Parathyroid adenoma (tissue), 2 donors: ENCODE results near the gene ARMC9.

Experiments used
- H2AFZ ChIP-seq: fragments of 300-600 bp; sonication (generic); one replicate; pipeline ENCODE4 v1.7.0; 2017; ENCODE audit warnings: antibody characterized with exemption, mild to moderate bottlenecking
- H3K27ac ChIP-seq: fragments of 300-600 bp; sonication (generic); one replicate; pipeline ENCODE4 v1.7.0; 2017
- H3K27me3 ChIP-seq: fragments of 300-600 bp; sonication (generic); one replicate; pipeline ENCODE4 v1.7.0; 2017; ENCODE audit warnings: low read length; ENCODE audit not compliant: control insufficient read depth, insufficient read depth
- H3K36me3 ChIP-seq: fragments of 300-600 bp; sonication (generic); one replicate; pipeline ENCODE4 v1.7.0; 2017; ENCODE audit warnings: low read length; ENCODE audit not compliant: control insufficient read depth, insufficient read depth
- H3K4me1 ChIP-seq: fragments of 300-600 bp; sonication (generic); one replicate; pipeline ENCODE4 v1.7.0; 2017; ENCODE audit warnings: control low read depth
- H3K4me2 ChIP-seq: fragments of 300-600 bp; sonication (generic); one replicate; pipeline ENCODE4 v1.7.0; 2017; ENCODE audit warnings: low read length
- H3K4me3 ChIP-seq: fragments of 300-600 bp; sonication (generic); one replicate; pipeline ENCODE4 v1.7.0; 2017; ENCODE audit warnings: low read depth, low read length
- H3K79me2 ChIP-seq: fragments of 300-600 bp; sonication (generic); one replicate; pipeline ENCODE4 v1.7.0; 2017; ENCODE audit warnings: control low read depth
- H3K9ac ChIP-seq: fragments of 300-600 bp; sonication (generic); one replicate; pipeline ENCODE4 v1.7.0; 2017; ENCODE audit warnings: mild to moderate bottlenecking
- H3K9me3 ChIP-seq: fragments of 300-600 bp; sonication (generic); one replicate; pipeline ENCODE4 v1.7.0; 2017; ENCODE audit warnings: low read length; ENCODE audit not compliant: control insufficient read depth
- CTCF ChIP-seq: fragments of 300-600 bp; sonication (generic); IDR thresholded peaks from one replicate; pipeline ENCODE4 v1.7.0; 2017; ENCODE audit warnings: antibody characterized with exemption, mild to moderate bottlenecking
- donor health status: primary hyperparathyroidism.

The ARMC9 gene

DNA sequence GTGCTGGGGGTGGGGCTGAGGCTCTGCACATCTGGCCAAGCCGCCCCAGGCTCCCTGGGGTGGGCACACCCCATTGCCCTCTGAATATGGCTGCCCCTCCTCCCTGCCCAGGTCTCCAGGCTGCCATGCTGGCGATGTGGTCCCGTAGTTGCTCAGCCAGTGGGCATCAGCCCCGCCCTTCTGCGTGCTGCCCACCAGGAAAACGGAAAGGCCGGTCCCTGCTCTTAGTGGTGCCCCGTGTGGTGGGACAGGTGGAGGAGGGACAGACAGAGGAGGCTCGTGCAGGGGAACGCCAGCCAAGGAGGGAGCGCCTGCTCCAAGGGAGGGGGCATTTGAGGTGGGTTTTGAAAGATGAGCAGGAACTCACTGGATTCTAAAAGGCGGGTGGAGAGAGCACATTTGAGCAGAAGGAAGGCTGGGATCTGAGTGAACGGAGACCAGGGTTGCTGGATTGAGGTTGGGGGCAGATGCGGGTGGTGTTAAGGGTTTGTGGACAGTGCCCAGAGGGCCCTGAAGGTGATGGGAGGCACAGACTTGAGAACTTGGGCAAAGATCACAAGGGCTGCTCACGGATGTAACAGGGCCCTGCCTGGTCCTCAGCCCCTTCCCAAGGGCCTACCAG is 190.4 kb downstream of the ARMC9 start:
- Histone ChIP-seq H3K4me3 (no peak overlapping the region), H3K27ac (no peak overlapping the region), H3K4me1 (no peaks in the 10 kb centered on the region), H3K9me3 (no peaks in the 10 kb centered on the region), H3K27me3 (no peaks in the 10 kb centered on the region), H3K4me2 (no peak overlapping the region), H3K79me2 (no peaks in the 10 kb centered on the region), H2AFZ (no peak overlapping the region), H3K9ac (no peak overlapping the region), H3K36me3 (no peaks in the 10 kb centered on the region)
- TF ChIP-seq CTCF: no peak

DNA sequence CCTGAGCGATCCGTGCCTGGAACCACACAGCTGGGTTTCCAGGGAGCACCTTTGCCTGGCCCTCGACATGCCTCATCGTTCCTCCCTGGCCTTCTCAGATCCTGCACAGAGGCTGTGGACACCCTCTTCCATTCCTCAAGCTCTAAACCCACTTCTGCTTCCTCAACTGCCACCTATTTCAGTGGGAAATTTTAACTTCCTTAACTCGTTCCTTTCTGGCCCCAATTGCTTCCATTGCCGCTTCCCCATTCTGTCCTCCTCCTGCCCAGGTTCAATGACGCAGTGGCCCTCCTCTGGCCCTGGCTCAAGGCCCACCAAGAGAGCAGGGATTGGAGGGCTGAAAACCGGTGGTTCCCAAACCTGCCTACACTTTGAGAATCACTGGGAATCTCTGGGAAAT is 192.2 kb downstream of the ARMC9 start:
- Histone ChIP-seq H3K9ac (no peak overlapping the region), H3K9me3 (no peaks in the 10 kb centered on the region), H2AFZ (no peak overlapping the region), H3K4me1 (no peaks in the 10 kb centered on the region), H3K27me3 (no peaks in the 10 kb centered on the region), H3K79me2 (no peaks in the 10 kb centered on the region), H3K4me3 (no peak overlapping the region), H3K36me3 (no peaks in the 10 kb centered on the region), H3K4me2 (no peak overlapping the region), H3K27ac (no peak overlapping the region)
- no peak for TF ChIP-seq CTCF

DNA sequence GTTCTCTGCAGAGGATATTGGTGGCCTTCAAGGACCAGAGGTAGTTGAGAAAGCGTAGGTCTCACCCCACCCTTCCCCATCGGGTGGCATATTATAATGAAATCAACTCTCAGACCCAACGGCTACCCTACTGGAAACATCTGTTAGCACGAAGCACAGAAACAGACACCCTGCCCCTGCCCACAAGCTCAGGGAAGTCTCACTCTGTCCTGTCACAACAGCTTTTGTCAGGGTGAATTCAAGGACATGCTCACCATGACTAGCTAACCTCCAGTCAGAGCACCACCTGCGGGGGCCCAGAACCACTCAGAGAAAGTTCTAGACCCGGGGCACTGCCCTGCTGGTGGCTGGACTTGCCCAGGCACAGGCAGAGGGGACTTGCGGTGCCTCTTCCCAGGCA is 193.6 kb downstream of the ARMC9 start:
- Histone ChIP-seq H2AFZ (no peak overlapping the region), H3K4me1 (peaks cover 5% of the 10 kb centered on the region), H3K27me3 (no peaks in the 10 kb centered on the region), H3K4me2 (no peak overlapping the region), H3K36me3 (no peaks in the 10 kb centered on the region), H3K79me2 (no peaks in the 10 kb centered on the region), H3K9ac (no peak overlapping the region), H3K4me3 (no peak overlapping the region), H3K9me3 (no peaks in the 10 kb centered on the region), H3K27ac (no peak overlapping the region)
- no peak for TF ChIP-seq CTCF

DNA sequence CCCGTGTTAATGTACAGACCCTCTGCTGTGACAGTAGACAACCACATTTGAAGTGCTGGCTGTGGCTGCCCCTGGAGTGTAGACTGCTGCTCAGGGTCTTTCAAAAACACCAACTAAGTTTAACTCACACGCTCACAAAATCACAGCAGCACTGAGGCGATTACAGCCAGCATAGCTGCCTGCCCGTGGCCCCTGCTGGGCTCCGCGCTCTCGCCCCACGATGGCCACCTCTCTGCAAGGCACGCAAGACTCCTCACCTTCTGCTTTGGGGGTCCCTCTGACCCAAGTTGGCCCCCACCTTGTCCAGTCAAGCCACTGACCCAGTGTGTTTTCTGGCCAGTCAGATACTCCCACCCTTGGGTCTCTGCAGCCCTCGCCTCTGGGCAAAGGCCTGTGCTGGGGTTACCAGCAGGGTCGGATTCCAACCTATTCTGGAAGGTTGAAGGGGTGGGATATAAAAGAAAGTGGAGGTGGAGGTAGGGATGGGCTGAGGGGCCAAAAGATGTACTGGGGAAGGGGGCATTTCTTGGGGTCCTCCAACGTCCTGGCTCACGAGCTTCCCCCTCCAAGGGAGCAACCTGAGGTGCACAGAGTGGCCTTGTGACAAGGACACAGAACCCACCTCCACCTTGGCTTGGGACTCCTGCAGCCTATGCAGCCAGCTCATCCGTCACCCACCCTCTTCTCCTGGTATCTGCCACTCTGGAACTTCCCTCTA is 194.2 kb downstream of the ARMC9 start:
- H3K9ac ChIP-seq: no peak overlapping the region
- no peaks in the 10 kb centered on the region for H3K79me2 ChIP-seq
- no peaks in the 10 kb centered on the region for H3K9me3 ChIP-seq
- H3K4me3 ChIP-seq: no peak overlapping the region
- no peak for TF ChIP-seq CTCF
- H3K4me2 ChIP-seq: no peak overlapping the region
- no peak overlapping the region for H2AFZ ChIP-seq
- no peak overlapping the region for H3K27ac ChIP-seq
- H3K4me1 ChIP-seq: peaks cover 5% of the 10 kb centered on the region
- no peaks in the 10 kb centered on the region for H3K27me3 ChIP-seq
- H3K36me3 ChIP-seq: no peaks in the 10 kb centered on the region
